ENCODE measurements around the gene DCST2. TPM values are rescaled to one million over a fixed set of nuclear protein-coding genes. Genes with fewer than 3 reads are reported as not detected.

DCST2 gene
- total and polyA plus RNA-seq, 10 of the 15 experiments (the other 5 are each of a cell fraction or from before 2014, with no cell fraction given) = 0.33 to 0.41 (median 0.36) TPM; not detected in 7

GRCh38 chr1:155057104-155057503 is 23.5 kb upstream of the DCST2 start:
- Histone ChIP-seq H3K27me3 (replicated peaks in 1 of 2; ENCODE audit: control insufficient read depth in 2 of 2, insufficient read depth in 2 of 2, low read length in 1 of 2) (no peaks in the 10 kb centered on the region), H4K20me1 (ENCODE audit: control insufficient read depth, insufficient read depth) (no peaks in the 10 kb centered on the region), H3K79me2 (ENCODE audit: control insufficient read depth, insufficient read depth, low read length) (no peaks in the 10 kb centered on the region), H3K9me3 (replicated peaks; ENCODE audit: control insufficient read depth, insufficient read depth, low read length) (no peaks in the 10 kb centered on the region), H3K4me1 (ENCODE audit: control insufficient read depth, insufficient read depth, low read length) (peaks cover 12% of the 10 kb centered on the region), H3K9ac (ENCODE audit: control insufficient read depth, insufficient read depth, low read length) (no peak overlapping the region), H2AFZ (ENCODE audit: control insufficient read depth, low read depth, low read length) (no peak overlapping the region), H3K4me2 (ENCODE audit: control insufficient read depth, insufficient read depth) (no peak overlapping the region), H3K36me3 (ENCODE audit: control insufficient read depth in 2 of 2, insufficient read depth in 2 of 2, low read length in 1 of 2) (no peaks in the 10 kb centered on the region), H3K27ac (ENCODE audit: control insufficient read depth, insufficient read depth) (no peak overlapping the region), H3K4me3 (no peak overlapping the region)
- DNase-seq (ENCODE audit: low read depth, low spot score) (no peak), ATAC-seq (no peak), FAIRE-seq (no peak)
- in situ Hi-C loops (cut with MboI) (no loop called here), intact Hi-C loops (cut with micrococcal nuclease; ENCODE audit: unreplicated experiment) (no loop called here)
- ChIA-PET RAD21 (ENCODE audit: unreplicated experiment) (interaction anchor here (3.0 kb wide), 1 partner anchor 13 kb away, joined by 14 read pairs; no protein-coding TSS in a partner anchor), CTCF (interaction anchor here (0.6 to 15.5 kb wide), 6 partner anchors 11 to 376 kb away, joined by 4 to 195 read pairs (median 4); no protein-coding TSS in a partner anchor), SMC1A (ENCODE audit: uncharacterized antibody, unreplicated experiment) (no interaction called here), POLR2A (no interaction called here)
- 81% methylated on average over 8 of the region's 8 CpGs for WGBS (ENCODE audit: insufficient coverage, insufficient replicate concordance, low lambda C conversion rate, missing lambda C conversion rate)
- no TSS peak for BruUV-seq (replicated peaks)
- no peak for TF ChIP-seq KLF5 (IDR thresholded peaks at IDR 0.05; ENCODE audit: partially characterized antibody)
- no peak for TF ChIP-seq CUX1 (IDR thresholded peaks at IDR 0.05; ENCODE audit: insufficient replicate concordance, low read depth, low read length)
- TF ChIP-seq ZNF622 (IDR thresholded peaks at IDR 0.05) = no peak
- TF ChIP-seq CBX3 (IDR thresholded peaks at IDR 0.05; ENCODE audit: borderline replicate concordance, low read depth) = no peak
- no peak for TF ChIP-seq PML (IDR thresholded peaks at IDR 0.05; ENCODE audit: low read length)
- no peak for TF ChIP-seq ASH2L (IDR thresholded peaks at IDR 0.05; ENCODE audit: borderline replicate concordance, low read depth)
- TF ChIP-seq MTA3 (IDR thresholded peaks at IDR 0.05; ENCODE audit: borderline replicate concordance, low read length) = no peak
- no peak for TF ChIP-seq E2F8 (IDR thresholded peaks at IDR 0.05; ENCODE audit: low read depth, partially characterized antibody)
- TF ChIP-seq ZNF687 (IDR thresholded peaks at IDR 0.05) = no peak
- TF ChIP-seq RB1 (IDR thresholded peaks at IDR 0.05; ENCODE audit: borderline replicate concordance) = no peak
- TF ChIP-seq SUZ12 (IDR thresholded peaks at IDR 0.05; ENCODE audit: unreplicated experiment) = no peak
- no peak for TF ChIP-seq YY1 (IDR thresholded peaks at IDR 0.05; ENCODE audit: low read depth, low read length)
